ENCODE data around the gene ECE1.

- TF ChIP-seq CTCF (IDR thresholded peaks at IDR 0.05) (no peak), EZH2phosphoT487 (IDR thresholded peaks at IDR 0.05) (no peak)
These were observed 31.7 kb downstream of the ECE1 start for GRCh38 chr1:21258331-21259134.
